Panc1 (cell line): ENCODE results near the gene POGK. TPM values are rescaled to one million over a fixed set of nuclear protein-coding genes. Genes with fewer than 3 reads are reported as not detected.

Experiments used
- ATAC-seq: fragments of 200-7000 bp; cut with Tn5 transposase; 2 replicates; pipeline ENCODE4 v1.9.1; 2020; ENCODE audit warnings: mild to moderate bottlenecking, moderate library complexity
- Bru-seq: library from RNA; stranded (reverse); fragments of 400-500 nt; gene quantifications from one replicate; lab custom pipeline; 2021; lab: Mats Ljungman, UMichigan
- BruChase-seq, 2 experiments: library from RNA; stranded (reverse); fragments of 400-500 nt; gene quantifications; one replicate each; lab custom pipeline; 2021; lab: Mats Ljungman, UMichigan
- BruUV-seq: library from RNA; stranded (reverse); fragments of 400-500 nt; replicated peaks from 2 replicates; lab custom pipeline; 2021; lab: Mats Ljungman, UMichigan
- CTCF ChIA-PET: fragments of 300-600 bp; sonication (Branson Sonifier 250); formaldehyde crosslinking; loops from one replicate; lab custom pipeline; 2022; ENCODE audit warnings: antibody characterized with exemption; lab: Charles Lee
- POLR2A ChIA-PET: fragments of 300-600 bp; sonication (Branson Sonifier 250); formaldehyde crosslinking; loops from one replicate; lab custom pipeline; 2022; ENCODE audit warnings: antibody characterized with exemption; lab: Charles Lee
- DNase-seq: peaks from one replicate; pipeline ENCODE4 v3.0.0-alpha.2; 2010; ENCODE audit warnings: low read depth, low spot score
- H3K27ac ChIP-seq: 2 replicates; pipeline ENCODE4 v1.5.1; 2011; ENCODE audit warnings: mild to moderate bottlenecking, low read length, inconsistent platforms
- H3K27me3 ChIP-seq: fragments of 200-500 bp; sonication (Bioruptor generic); 2 replicates; pipeline ENCODE4 v1.6.0; 2014; ENCODE audit warnings: low read length, inconsistent platforms; ENCODE audit not compliant: control insufficient read depth, insufficient read depth
- H3K36me3 ChIP-seq: fragments of 200-500 bp; sonication (Bioruptor generic); 2 replicates; pipeline ENCODE4 v1.5.1; 2014; ENCODE audit warnings: inconsistent platforms, mild to moderate bottlenecking, low read length, moderate library complexity; ENCODE audit not compliant: control insufficient read depth, insufficient read depth
- H3K4me1 ChIP-seq: 2 replicates; pipeline ENCODE4 v1.5.1; 2011; ENCODE audit warnings: inconsistent platforms, mild to moderate bottlenecking, low read length, moderate library complexity; ENCODE audit not compliant: control insufficient read depth, insufficient read depth
- H3K4me3 ChIP-seq, 2 experiments: 2 replicates each; pipeline ENCODE4 v1.5.1; 2011 to 2012; ENCODE audit warnings: low read depth in 2 of 2, low read length in 2 of 2, mild to moderate bottlenecking in 2 of 2, inconsistent platforms in 1 of 2, moderate library complexity in 1 of 2
- H3K9me3 ChIP-seq: fragments of 200-500 bp; sonication (Bioruptor generic); 2 replicates; pipeline ENCODE4 v1.5.1; 2014; ENCODE audit warnings: low read depth, mild to moderate bottlenecking, inconsistent platforms, low read length, moderate library complexity; ENCODE audit not compliant: control insufficient read depth, insufficient read depth
- POLR2AphosphoS5 ChIP-seq: IDR thresholded peaks from 2 replicates; pipeline ENCODE4 v1.6.1; 2012; ENCODE audit warnings: mild to moderate bottlenecking, low read depth, low read length, moderate library complexity
- SIN3A ChIP-seq: IDR thresholded peaks from 2 replicates; pipeline ENCODE4 v1.6.1; 2012; ENCODE audit warnings: low read depth, mild to moderate bottlenecking, low read length, moderate library complexity, borderline replicate concordance; ENCODE audit not compliant: insufficient read depth
- TCF7L2 ChIP-seq: IDR thresholded peaks from 2 replicates; pipeline ENCODE4 v1.6.1; 2011; ENCODE audit warnings: mild to moderate bottlenecking, low read depth, low read length, inconsistent platforms
- in situ Hi-C: cut with HindIII; loops from 2 replicates; pipeline ENCODE4 v1.10.0; 2016; ENCODE audit warnings: low sequenced_read_pairs, low pct_unique_long_range_greater_than_20kb
- intact Hi-C: fragments of 100-400 bp; cut with micrococcal nuclease; formaldehyde crosslinking; loops from one replicate; pipeline ENCODE4 v1.10.0; 2022; ENCODE audit not compliant: unreplicated experiment
- long read RNA-seq: library from polyadenylated mRNA; unstranded; transcript quantifications from one replicate; pipeline ENCODE4 v2.0.0, GENCODE V29; 2021; ENCODE audit not compliant: unreplicated experiment
- polyA plus RNA-seq: library from polyadenylated mRNA; unstranded; fragments of >200 nt; gene quantifications from one replicate; pipeline ENCODE4 v1.2.1, GENCODE V29; 2012; ENCODE audit warnings: missing spikeins; ENCODE audit not compliant: insufficient read length
- total RNA-seq: library from RNA; stranded (reverse); gene quantifications from one replicate; pipeline ENCODE4 v1.2.1, GENCODE V29; 2021; ENCODE audit not compliant: unreplicated experiment
- TF ChIP-seq, protein P1 (sequence below): fragments of 450-650 bp; IDR thresholded peaks from 2 replicates; pipeline ENCODE4 v1.5.1; 2017; ENCODE audit warnings: mild to moderate bottlenecking
- TF ChIP-seq, protein P2 (sequence below), 2 experiments: IDR thresholded peaks; 2 replicates each; pipeline ENCODE4 v1.6.1; 2011 to 2012; ENCODE audit warnings: low read depth in 2 of 2, control low read depth in 1 of 2, low read length in 1 of 2, mild to moderate bottlenecking in 1 of 2, moderate library complexity in 1 of 2; ENCODE audit not compliant: insufficient read depth in 1 of 2

The POGK gene, protein sequence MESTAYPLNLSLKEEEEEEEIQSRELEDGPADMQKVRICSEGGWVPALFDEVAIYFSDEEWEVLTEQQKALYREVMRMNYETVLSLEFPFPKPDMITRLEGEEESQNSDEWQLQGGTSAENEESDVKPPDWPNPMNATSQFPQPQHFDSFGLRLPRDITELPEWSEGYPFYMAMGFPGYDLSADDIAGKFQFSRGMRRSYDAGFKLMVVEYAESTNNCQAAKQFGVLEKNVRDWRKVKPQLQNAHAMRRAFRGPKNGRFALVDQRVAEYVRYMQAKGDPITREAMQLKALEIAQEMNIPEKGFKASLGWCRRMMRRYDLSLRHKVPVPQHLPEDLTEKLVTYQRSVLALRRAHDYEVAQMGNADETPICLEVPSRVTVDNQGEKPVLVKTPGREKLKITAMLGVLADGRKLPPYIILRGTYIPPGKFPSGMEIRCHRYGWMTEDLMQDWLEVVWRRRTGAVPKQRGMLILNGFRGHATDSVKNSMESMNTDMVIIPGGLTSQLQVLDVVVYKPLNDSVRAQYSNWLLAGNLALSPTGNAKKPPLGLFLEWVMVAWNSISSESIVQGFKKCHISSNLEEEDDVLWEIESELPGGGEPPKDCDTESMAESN
- 49.5 TPM for total RNA-seq
- polyA plus RNA-seq = 29.5 TPM
- Bru-seq, nascent RNA = percentile 93 among the genes with signal in this experiment
- BruChase-seq, experiment 1, labeled RNA remaining after a 2-hour chase = percentile 97 among the genes with signal in this experiment
- BruChase-seq, experiment 2, labeled RNA remaining after a 6-hour chase = percentile 94 among the genes with signal in this experiment
- long read RNA-seq, full-length matches to known transcripts = 19 of 96 reads
- long read RNA-seq, partial matches to known transcripts = 48 of 96 reads
- long read RNA-seq, other reads (novel, unspliced or antisense) = 29 of 96 reads

DNA sequence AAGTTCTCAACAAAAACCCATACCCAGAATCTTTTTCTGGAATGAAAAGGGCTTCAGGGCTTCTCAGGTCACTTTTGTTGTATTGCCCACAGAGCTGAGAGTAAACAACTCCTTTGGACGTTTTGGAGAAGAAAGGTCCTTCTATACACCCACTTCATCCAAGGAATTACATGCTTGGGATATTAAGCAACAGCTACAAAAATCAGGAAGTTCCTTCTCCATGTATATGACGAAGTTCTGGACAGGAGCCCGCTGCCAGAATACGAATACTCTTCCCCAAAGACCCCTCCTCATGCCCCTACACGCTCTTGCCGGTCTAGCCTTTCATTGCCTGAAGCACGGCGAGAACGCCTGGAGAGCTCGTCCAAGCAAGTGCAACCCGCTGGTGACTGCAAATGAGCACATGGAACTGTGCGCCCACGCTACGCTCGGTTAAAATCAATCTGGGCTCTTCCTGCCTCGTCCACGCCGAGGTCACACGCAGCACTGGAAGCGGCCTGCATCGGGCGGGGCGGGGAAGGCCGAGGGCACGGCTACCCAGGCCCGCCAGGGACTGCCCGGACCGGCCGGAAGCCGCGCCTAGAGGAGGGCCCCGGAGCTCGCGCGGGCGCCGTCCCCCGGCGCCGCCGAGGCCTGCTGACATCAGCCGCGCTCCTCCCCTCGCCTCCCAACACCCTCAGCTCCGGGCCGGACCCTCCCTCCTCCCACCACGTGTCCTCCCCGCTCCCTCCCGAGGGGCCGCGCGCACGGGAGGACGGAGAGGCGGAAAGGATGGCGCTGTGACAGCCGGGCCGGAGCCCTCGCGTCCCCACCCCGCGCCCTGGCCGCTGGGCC lies at the start of gene POGK:
Gene POGK, plus strand, starts transcription at position 710 of the 834 bp plus-strand sequence. CDS start 1,482 bp downstream, outside the sequence.
- peak; percentile 98 for ATAC-seq
- TF ChIP-seq, protein P1, sequence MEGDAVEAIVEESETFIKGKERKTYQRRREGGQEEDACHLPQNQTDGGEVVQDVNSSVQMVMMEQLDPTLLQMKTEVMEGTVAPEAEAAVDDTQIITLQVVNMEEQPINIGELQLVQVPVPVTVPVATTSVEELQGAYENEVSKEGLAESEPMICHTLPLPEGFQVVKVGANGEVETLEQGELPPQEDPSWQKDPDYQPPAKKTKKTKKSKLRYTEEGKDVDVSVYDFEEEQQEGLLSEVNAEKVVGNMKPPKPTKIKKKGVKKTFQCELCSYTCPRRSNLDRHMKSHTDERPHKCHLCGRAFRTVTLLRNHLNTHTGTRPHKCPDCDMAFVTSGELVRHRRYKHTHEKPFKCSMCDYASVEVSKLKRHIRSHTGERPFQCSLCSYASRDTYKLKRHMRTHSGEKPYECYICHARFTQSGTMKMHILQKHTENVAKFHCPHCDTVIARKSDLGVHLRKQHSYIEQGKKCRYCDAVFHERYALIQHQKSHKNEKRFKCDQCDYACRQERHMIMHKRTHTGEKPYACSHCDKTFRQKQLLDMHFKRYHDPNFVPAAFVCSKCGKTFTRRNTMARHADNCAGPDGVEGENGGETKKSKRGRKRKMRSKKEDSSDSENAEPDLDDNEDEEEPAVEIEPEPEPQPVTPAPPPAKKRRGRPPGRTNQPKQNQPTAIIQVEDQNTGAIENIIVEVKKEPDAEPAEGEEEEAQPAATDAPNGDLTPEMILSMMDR = no peak
- TF ChIP-seq, protein P2, sequence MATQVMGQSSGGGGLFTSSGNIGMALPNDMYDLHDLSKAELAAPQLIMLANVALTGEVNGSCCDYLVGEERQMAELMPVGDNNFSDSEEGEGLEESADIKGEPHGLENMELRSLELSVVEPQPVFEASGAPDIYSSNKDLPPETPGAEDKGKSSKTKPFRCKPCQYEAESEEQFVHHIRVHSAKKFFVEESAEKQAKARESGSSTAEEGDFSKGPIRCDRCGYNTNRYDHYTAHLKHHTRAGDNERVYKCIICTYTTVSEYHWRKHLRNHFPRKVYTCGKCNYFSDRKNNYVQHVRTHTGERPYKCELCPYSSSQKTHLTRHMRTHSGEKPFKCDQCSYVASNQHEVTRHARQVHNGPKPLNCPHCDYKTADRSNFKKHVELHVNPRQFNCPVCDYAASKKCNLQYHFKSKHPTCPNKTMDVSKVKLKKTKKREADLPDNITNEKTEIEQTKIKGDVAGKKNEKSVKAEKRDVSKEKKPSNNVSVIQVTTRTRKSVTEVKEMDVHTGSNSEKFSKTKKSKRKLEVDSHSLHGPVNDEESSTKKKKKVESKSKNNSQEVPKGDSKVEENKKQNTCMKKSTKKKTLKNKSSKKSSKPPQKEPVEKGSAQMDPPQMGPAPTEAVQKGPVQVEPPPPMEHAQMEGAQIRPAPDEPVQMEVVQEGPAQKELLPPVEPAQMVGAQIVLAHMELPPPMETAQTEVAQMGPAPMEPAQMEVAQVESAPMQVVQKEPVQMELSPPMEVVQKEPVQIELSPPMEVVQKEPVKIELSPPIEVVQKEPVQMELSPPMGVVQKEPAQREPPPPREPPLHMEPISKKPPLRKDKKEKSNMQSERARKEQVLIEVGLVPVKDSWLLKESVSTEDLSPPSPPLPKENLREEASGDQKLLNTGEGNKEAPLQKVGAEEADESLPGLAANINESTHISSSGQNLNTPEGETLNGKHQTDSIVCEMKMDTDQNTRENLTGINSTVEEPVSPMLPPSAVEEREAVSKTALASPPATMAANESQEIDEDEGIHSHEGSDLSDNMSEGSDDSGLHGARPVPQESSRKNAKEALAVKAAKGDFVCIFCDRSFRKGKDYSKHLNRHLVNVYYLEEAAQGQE (IDR thresholded peaks at IDR 0.05; ENCODE audit: insufficient read depth in 1 of 2, low read depth in 2 of 2, low read length in 1 of 2) = no peak
- TF ChIP-seq TCF7L2 (peak; percentile 33; the same call in 1 of the 2 replicates), POLR2AphosphoS5 (peak; percentile 90), SIN3A (no peak; the same call in 1 of the 2 replicates)
- Histone ChIP-seq H3K4me1 (peaks cover 12% of the 10 kb centered on the region), H3K9me3 (no peaks in the 10 kb centered on the region), H3K27me3 (peaks cover 7% of the 10 kb centered on the region), H3K36me3 (peaks cover 28% of the 10 kb centered on the region), H3K4me3 (peak within 1 kb of the TSS; percentile 75 to 86), H3K27ac (peak within 1 kb of the TSS; percentile 95)
- ChIA-PET CTCF (interaction anchor here (0.6 kb wide), 1 partner anchor 221 kb away, joined by 3 read pairs; no protein-coding TSS in a partner anchor), POLR2A (interaction anchor here (0.6 kb wide), 1 partner anchor 311 kb away, joined by 3 read pairs; no protein-coding TSS in a partner anchor)
- DNase-seq = peak; percentile 41
- BruUV-seq = no TSS peak
- intact Hi-C loops (no loop called here), in situ Hi-C loops (no loop called here)
